Spinal cord (tissue), 10 donors: ENCODE results near the gene MYOM1. TPM values are rescaled to one million over a fixed set of nuclear protein-coding genes. Genes with fewer than 3 reads are reported as not detected.
"Not testable (repeated sequence)": the region's sequence is repeated elsewhere in the genome, so short reads cannot be mapped to it uniquely, and the experiment has no call there.

Experiments used
- DNase-seq, 6 donors: peaks; one replicate each; pipeline versions ENCODE4 v3.0.0 to v3.0.0-alpha.2; 2013 to 2015; ENCODE audit warnings: low spot score in 6 of 6, low read depth in 4 of 6
- H3K27ac ChIP-seq: one replicate; pipeline ENCODE4 v1.5.1; 2013; ENCODE audit warnings: low read depth, low read length, control low read depth
- H3K27me3 ChIP-seq: one replicate; pipeline ENCODE4 v1.6.1; 2013; ENCODE audit warnings: low read length; ENCODE audit not compliant: control insufficient read depth, insufficient read depth
- H3K36me3 ChIP-seq: one replicate; pipeline ENCODE4 v1.6.1; 2013; ENCODE audit warnings: low read length; ENCODE audit not compliant: control insufficient read depth, insufficient read depth
- H3K4me1 ChIP-seq: one replicate; pipeline ENCODE4 v1.6.1; 2013; ENCODE audit warnings: low read length; ENCODE audit not compliant: control insufficient read depth, insufficient read depth
- H3K4me3 ChIP-seq: one replicate; pipeline ENCODE4 v1.5.1; 2013; ENCODE audit warnings: low read depth, low read length, control low read depth
- H3K9me3 ChIP-seq: one replicate; pipeline ENCODE4 v1.6.1; 2013; ENCODE audit warnings: low read length; ENCODE audit not compliant: control insufficient read depth, insufficient read depth
- WGBS: methylation state at CpG from one replicate; pipeline ENCODE4 v1.1.5; 2013; ENCODE audit warnings: missing lambda C conversion rate; ENCODE audit not compliant: insufficient coverage; 5-methylcytosine and 5-hydroxymethylcytosine counted together
- polyA plus RNA-seq, 2 donors: library from polyadenylated mRNA; unstranded; fragments of 120-200 nt; gene quantifications; one replicate each; pipeline ENCODE4 v1.2.1, GENCODE V29; 2013; ENCODE audit not compliant: insufficient read length in 2 of 2
- total RNA-seq, 2 donors: library from RNA; depleted of rRNA in 1 of 2; stranded (reverse); fragments of 120-200 nt in 1 of 2; fragments of >200 nt in 1 of 2; gene quantifications; one replicate each; pipeline versions ENCODE4 v1.2.3 to v1.2.4, GENCODE V29; 2013 to 2014
- donor health status: healthy.

Gene MYOM1
- total and polyA plus RNA-seq, 4 donors: 9.2 to 15.4 (median 9.7) TPM

- H3K9me3 ChIP-seq: no peaks in the 10 kb centered on the region
- DNase-seq: peak in 1 of 6 donors; percentile 65
- peaks cover 10% of the 10 kb centered on the region for H3K4me1 ChIP-seq
- no peak overlapping the region for H3K27ac ChIP-seq
- no peaks in the 10 kb centered on the region for H3K36me3 ChIP-seq
- WGBS: no CpG with 5 or more reads among the region's 1 CpG
- no peaks in the 10 kb centered on the region for H3K27me3 ChIP-seq
- H3K4me3 ChIP-seq: no peak overlapping the region
Observed at GRCh38 chr18:3223356-3223755, 3.6 kb upstream of the MYOM1 start.

- no peak overlapping the region for H3K4me3 ChIP-seq
- no peaks in the 10 kb centered on the region for H3K9me3 ChIP-seq
- H3K36me3 ChIP-seq: no peaks in the 10 kb centered on the region
- no peak overlapping the region for H3K27ac ChIP-seq
- no peaks in the 10 kb centered on the region for H3K27me3 ChIP-seq
- WGBS: 93% methylated on average over 3 of the region's 6 CpGs
- peaks cover 10% of the 10 kb centered on the region for H3K4me1 ChIP-seq
- no peak for DNase-seq
Observed at GRCh38 chr18:3221496-3221895, 1.7 kb upstream of the MYOM1 start.

GRCh38 chr18:3220868-3221267, 1.1 kb upstream of the MYOM1 start:
- not testable (repeated sequence) for H3K27ac ChIP-seq, H3K9me3 ChIP-seq, DNase-seq, H3K27me3 ChIP-seq, H3K4me1 ChIP-seq, H3K36me3 ChIP-seq, H3K4me3 ChIP-seq
- WGBS: 96% methylated on average over 4 of the region's 4 CpGs

DNA sequence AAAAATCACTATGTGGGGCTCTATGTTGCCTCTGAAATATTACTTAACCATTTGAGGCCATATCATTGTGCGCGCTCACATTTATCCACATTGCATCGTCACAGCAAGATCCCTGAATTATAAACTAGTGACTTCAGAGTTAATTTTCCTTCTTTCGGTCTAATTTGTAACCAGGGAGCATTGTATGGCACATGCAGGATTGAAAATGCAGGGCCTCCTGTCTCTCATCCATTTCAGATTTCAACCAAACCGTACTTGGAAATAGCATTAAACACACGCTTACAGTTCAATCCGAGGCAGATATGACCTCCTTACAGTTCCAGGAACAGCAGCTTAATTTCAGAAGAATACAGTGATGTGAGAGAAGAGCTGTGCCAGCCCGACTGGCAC, 532 bp downstream of the MYOM1 start:
- H3K9me3 ChIP-seq: no peaks in the 10 kb centered on the region
- H3K4me3 ChIP-seq: peak overlapping the region; percentile 1
- peak overlapping the region; percentile 62 for H3K27ac ChIP-seq
- 46% methylated on average over 7 of the region's 8 CpGs for WGBS
- DNase-seq: peak in 4 of 6 donors; percentile 19 to 90 (median 34)
- peaks cover 7% of the 10 kb centered on the region for H3K4me1 ChIP-seq
- H3K36me3 ChIP-seq: peaks cover 5% of the 10 kb centered on the region
- no peaks in the 10 kb centered on the region for H3K27me3 ChIP-seq

DNA sequence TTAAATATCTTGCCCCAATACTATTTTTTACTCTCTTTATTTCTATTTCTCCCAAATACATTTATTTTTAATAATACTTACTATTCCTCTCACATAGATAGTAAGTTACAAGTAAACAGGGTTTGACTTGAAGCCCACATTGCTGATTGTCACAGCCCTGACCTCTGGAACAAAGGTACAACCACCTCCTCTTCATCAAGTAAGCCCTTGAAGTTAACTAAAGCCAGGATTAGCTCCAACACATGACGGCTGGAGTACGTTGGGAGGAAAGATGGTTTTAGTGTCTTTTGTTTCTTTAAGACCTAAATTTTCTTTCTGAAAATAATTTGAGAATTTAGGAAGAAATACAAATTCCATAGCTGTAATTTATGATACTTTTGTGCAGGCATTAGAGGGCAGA, 949 bp downstream of the MYOM1 start:
- Histone ChIP-seq H3K27me3 (no peaks in the 10 kb centered on the region), H3K9me3 (no peaks in the 10 kb centered on the region), H3K27ac (peak overlapping the region; percentile 62), H3K4me3 (peak overlapping the region; percentile 1), H3K36me3 (peaks cover 5% of the 10 kb centered on the region), H3K4me1 (peaks cover 7% of the 10 kb centered on the region)
- DNase-seq: peak in 1 of 6 donors; percentile 17
- no CpG with 5 or more reads among the region's 2 CpGs for whole genome bisulfite sequencing

GRCh38 chr18:3217948-3218647, 1.7 kb downstream of the MYOM1 start:
- H3K9me3 ChIP-seq: no peaks in the 10 kb centered on the region
- H3K4me3 ChIP-seq: no peak overlapping the region
- peak overlapping the region; percentile 48 for H3K27ac ChIP-seq
- no peak for DNase-seq
- peaks cover 7% of the 10 kb centered on the region for H3K4me1 ChIP-seq
- no peaks in the 10 kb centered on the region for H3K27me3 ChIP-seq
- peaks cover 5% of the 10 kb centered on the region for H3K36me3 ChIP-seq
- no CpG with 5 or more reads among the region's 3 CpGs for WGBS

DNA sequence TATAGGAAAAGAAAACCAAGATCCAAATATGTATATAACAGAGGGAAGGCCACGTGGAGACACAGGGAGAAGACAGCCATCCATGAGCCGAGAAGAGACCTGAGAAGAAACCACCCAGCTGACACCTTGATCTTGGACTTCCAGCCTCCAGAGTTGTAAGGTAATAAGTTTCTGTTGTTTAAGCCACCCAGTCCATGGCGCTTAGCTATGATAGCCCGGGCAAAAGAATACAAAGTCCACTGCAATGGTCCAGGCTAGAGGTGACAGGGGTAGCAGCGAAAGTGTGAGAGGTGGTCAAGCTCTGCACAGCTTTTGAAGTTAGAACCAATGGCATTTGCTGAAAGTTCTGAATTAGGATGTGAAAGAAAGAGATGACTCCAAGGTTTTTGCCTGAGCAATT, 2.8 kb downstream of the MYOM1 start:
- DNase-seq: no peak
- no peaks in the 10 kb centered on the region for H3K27me3 ChIP-seq
- no peak overlapping the region for H3K4me3 ChIP-seq
- no peaks in the 10 kb centered on the region for H3K9me3 ChIP-seq
- WGBS: 71% methylated on average over 4 of the region's 5 CpGs
- H3K4me1 ChIP-seq: peaks cover 7% of the 10 kb centered on the region
- peaks cover 5% of the 10 kb centered on the region for H3K36me3 ChIP-seq
- H3K27ac ChIP-seq: no peak overlapping the region

- Histone ChIP-seq H3K27ac (no peak overlapping the region), H3K36me3 (peaks cover 5% of the 10 kb centered on the region), H3K4me1 (peaks cover 7% of the 10 kb centered on the region), H3K9me3 (no peaks in the 10 kb centered on the region), H3K4me3 (no peak overlapping the region), H3K27me3 (no peaks in the 10 kb centered on the region)
- 91% methylated on average over 30 of the region's 36 CpGs for WGBS
- no peak for DNase-seq
Observed at GRCh38 chr18:3214855-3215637, 4.7 kb downstream of the MYOM1 start.

GRCh38 chr18:3213300-3214059, 6.3 kb downstream of the MYOM1 start:
- DNase-seq: no peak
- H3K27me3 ChIP-seq: no peaks in the 10 kb centered on the region
- H3K4me3 ChIP-seq: no peak overlapping the region
- H3K27ac ChIP-seq: no peak overlapping the region
- H3K9me3 ChIP-seq: no peaks in the 10 kb centered on the region
- 75% methylated on average over 2 of the region's 6 CpGs for WGBS
- peaks cover 5% of the 10 kb centered on the region for H3K36me3 ChIP-seq
- H3K4me1 ChIP-seq: no peaks in the 10 kb centered on the region
